Adipocyte (in vitro differentiated cells): ENCODE measurements around the gene TBX2.
"Not testable (repeated sequence)": the region's sequence is repeated elsewhere in the genome, so short reads cannot be mapped to it uniquely, and the experiment has no call there.

Experiments
- DNase-seq: peaks from one replicate; pipeline ENCODE4 v3.0.0-alpha.2; 2015; ENCODE audit warnings: low read depth
- H3K27me3 ChIP-seq: replicated peaks from 2 replicates; pipeline ENCODE4 v1.7.0; 2013; ENCODE audit warnings: mild to moderate bottlenecking, low read length, moderate library complexity; ENCODE audit not compliant: control insufficient read depth, insufficient read depth
- H3K36me3 ChIP-seq: 2 replicates; pipeline ENCODE4 v1.7.0; 2013; ENCODE audit warnings: low read length, mild to moderate bottlenecking, moderate library complexity; ENCODE audit not compliant: control insufficient read depth, insufficient read depth, severe bottlenecking
- H3K4me1 ChIP-seq: 2 replicates; pipeline ENCODE4 v1.7.0; 2013; ENCODE audit warnings: mild to moderate bottlenecking, low read length, moderate library complexity; ENCODE audit not compliant: control insufficient read depth, insufficient read depth
- H3K4me3 ChIP-seq: 2 replicates; pipeline ENCODE4 v1.7.0; 2013; ENCODE audit warnings: mild to moderate bottlenecking, low read length, moderate library complexity
- H3K9ac ChIP-seq: 2 replicates; pipeline ENCODE4 v1.7.0; 2013; ENCODE audit warnings: mild to moderate bottlenecking, low read length, moderate library complexity
- H3K9me3 ChIP-seq: 2 replicates; pipeline ENCODE4 v1.7.0; 2013; ENCODE audit warnings: mild to moderate bottlenecking, low read length, moderate library complexity; ENCODE audit not compliant: control insufficient read depth

The TBX2 gene

DNA sequence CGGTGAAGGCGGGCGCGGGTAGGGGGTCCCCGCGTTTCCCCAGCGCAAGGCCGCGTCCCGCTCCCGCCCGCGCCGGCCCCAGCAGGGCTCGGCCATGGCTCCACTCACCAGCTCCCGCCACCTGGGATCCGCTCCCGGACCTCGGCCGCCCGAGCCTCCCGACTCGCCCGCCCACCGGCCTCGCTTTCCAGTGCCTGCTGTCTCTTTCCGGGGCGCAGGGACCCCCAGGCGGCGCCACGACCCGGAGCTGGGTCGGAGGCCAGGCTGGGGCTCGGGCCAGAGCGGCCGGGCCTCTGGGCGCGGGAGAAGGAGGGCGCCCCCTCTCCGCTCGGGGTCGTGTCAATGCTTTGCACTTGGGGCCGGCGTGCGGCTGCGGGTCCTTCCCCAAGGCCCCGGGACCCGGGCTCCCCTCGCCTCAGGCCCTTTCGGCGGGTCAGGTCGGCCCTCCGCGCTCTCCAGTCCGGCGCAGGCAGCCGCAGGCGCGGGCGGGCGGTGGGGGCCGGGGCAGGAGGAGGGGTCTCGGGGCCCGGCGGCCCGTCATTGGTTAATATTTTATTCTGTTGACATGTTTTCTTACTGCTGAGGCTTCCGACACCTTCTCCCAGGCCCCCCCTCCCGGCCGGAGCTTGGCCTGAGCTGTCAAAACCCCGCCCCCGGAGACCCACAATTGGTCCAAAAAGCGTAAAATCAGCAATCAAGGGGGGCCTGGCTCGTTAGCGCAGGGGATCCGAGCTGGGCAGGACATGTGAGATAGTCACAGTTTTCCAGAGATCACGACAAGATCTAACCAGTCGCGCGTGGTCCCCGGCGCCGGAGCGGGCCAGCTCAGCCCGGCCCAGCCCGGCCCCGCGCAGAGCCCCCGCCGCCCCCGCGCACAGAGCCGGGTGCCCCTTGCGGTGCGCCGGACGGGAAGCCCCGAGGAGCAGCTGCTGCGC, at the start of gene TBX2:
Gene TBX2, plus strand, starts transcription at position 713 of the 935 bp plus-strand sequence. CDS start 334 bp downstream, outside the sequence.
- Histone ChIP-seq H3K9me3 (no peaks in the 10 kb centered on the region), H3K36me3 (peaks cover 15% of the 10 kb centered on the region), H3K9ac (peak within 1 kb of the TSS; percentile 96), H3K27me3 (no peaks in the 10 kb centered on the region), H3K4me1 (peaks cover 32% of the 10 kb centered on the region), H3K4me3 (peak within 1 kb of the TSS; percentile 93)
- peak; percentile 96 for DNase-seq

- Histone ChIP-seq H3K4me1 (peaks cover 7% of the 10 kb centered on the region), H3K9ac (no peak overlapping the region), H3K4me3 (no peak overlapping the region), H3K36me3 (no peaks in the 10 kb centered on the region), H3K27me3 (no peaks in the 10 kb centered on the region), H3K9me3 (no peaks in the 10 kb centered on the region)
- DNase-seq, result no peak
Observed at GRCh38 chr17:61351745-61352407, 47.8 kb upstream of the TBX2 start.

- Histone ChIP-seq H3K27me3 (no peaks in the 10 kb centered on the region), H3K4me1 (peaks cover 7% of the 10 kb centered on the region), H3K4me3 (no peak overlapping the region), H3K9ac (no peak overlapping the region), H3K36me3 (no peaks in the 10 kb centered on the region), H3K9me3 (no peaks in the 10 kb centered on the region)
- no peak for DNase-seq
Observed at GRCh38 chr17:61352408-61352770, 47.3 kb upstream of the TBX2 start.

- Histone ChIP-seq H3K9me3 (no peaks in the 10 kb centered on the region), H3K27me3 (no peaks in the 10 kb centered on the region), H3K36me3 (no peaks in the 10 kb centered on the region), H3K4me3 (no peak overlapping the region), H3K4me1 (peaks cover 7% of the 10 kb centered on the region), H3K9ac (no peak overlapping the region)
- DNase-seq, result no peak
Observed at GRCh38 chr17:61352781-61353491, 46.7 kb upstream of the TBX2 start.

- Histone ChIP-seq H3K9me3 (no peaks in the 10 kb centered on the region), H3K27me3 (no peaks in the 10 kb centered on the region), H3K9ac (no peak overlapping the region), H3K4me1 (peaks cover 7% of the 10 kb centered on the region), H3K4me3 (no peak overlapping the region), H3K36me3 (no peaks in the 10 kb centered on the region)
- no peak for DNase-seq
Observed at GRCh38 chr17:61353615-61354014, 46.0 kb upstream of the TBX2 start.

DNA sequence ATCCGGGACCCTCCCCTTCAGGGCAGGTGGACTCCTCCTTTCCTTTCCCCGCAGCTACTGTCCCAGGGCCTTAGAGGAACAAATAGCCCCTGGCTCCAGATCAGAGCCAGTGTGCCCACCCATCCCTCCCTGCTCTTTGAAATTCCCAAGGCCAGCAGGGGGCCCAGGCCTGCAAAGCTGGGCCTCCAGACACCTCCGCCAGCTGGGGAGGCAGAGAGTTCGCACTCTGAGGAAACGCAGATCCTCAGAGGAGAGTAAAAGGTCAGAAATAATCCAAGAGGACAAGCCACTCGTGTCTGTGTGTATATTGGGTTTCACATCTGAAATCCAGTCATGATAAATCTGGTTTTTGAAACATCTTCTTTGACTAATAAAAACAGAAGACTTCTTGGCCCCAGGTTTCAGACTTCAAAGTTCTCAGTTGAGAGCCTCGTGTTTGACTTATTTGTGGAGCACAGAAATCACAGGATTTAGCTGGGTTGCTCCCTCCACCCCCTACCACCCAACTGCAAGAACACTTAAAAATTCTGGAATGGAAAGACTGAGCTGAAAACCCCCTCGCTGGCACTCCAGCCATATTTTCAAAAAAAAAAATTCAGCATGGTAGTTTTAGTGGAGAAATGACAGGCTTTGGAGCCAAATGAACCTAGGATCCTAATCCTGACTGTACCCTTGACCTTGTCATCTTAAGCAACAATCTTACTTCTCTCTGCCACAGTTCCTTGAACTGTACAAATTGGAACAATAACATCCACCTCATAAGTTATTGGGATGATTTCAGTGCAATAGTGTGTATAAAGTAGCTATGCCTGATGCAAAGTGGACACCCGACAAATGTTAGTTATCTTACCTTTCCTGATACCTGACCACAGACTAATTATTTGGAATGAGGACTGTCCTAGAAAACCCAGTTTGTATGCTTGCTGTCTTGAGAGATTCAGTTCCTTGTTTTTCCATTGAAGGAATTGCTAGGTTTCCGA, 44.5 kb upstream of the TBX2 start:
- H3K9me3 ChIP-seq, result no peaks in the 10 kb centered on the region
- peaks cover 10% of the 10 kb centered on the region for H3K4me1 ChIP-seq

GRCh38 chr17:61357061-61357460, 42.6 kb upstream of the TBX2 start:
- H3K9me3 ChIP-seq, H3K9ac ChIP-seq, H3K27me3 ChIP-seq, DNase-seq, H3K36me3 ChIP-seq, H3K4me3 ChIP-seq: not testable (repeated sequence)
- peaks cover 27% of the 10 kb centered on the region for H3K4me1 ChIP-seq

More for the DNA sequence above, 44.5 kb upstream of the TBX2 start:
- Histone ChIP-seq H3K4me3 (no peak overlapping the region), H3K36me3 (no peaks in the 10 kb centered on the region), H3K9ac (no peak overlapping the region), H3K27me3 (no peaks in the 10 kb centered on the region)
- DNase-seq, result no peak

DNA sequence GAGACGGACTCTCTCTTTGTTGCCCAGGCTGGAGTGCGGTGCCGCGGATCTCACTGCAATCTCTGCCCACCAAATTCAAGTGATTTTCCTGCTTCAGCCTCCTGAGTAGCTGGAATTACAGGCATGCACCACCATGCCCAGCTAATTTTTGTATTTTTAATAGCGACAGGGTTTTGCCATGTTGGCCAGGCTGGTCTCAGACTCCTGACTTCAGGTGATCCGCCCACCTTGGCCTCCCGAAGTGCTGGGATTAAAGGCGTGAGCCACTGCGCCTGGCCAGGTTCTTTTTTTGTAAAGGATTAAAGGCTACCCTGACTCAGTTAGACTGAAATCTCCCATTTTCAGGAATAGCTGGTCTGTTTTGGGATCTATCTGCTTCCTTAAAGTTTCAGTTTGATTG, 40.1 kb upstream of the TBX2 start:
- not testable (repeated sequence) for H3K9ac ChIP-seq, DNase-seq, H3K9me3 ChIP-seq, H3K4me3 ChIP-seq, H3K27me3 ChIP-seq, H3K36me3 ChIP-seq
- peaks cover 37% of the 10 kb centered on the region for H3K4me1 ChIP-seq

DNA sequence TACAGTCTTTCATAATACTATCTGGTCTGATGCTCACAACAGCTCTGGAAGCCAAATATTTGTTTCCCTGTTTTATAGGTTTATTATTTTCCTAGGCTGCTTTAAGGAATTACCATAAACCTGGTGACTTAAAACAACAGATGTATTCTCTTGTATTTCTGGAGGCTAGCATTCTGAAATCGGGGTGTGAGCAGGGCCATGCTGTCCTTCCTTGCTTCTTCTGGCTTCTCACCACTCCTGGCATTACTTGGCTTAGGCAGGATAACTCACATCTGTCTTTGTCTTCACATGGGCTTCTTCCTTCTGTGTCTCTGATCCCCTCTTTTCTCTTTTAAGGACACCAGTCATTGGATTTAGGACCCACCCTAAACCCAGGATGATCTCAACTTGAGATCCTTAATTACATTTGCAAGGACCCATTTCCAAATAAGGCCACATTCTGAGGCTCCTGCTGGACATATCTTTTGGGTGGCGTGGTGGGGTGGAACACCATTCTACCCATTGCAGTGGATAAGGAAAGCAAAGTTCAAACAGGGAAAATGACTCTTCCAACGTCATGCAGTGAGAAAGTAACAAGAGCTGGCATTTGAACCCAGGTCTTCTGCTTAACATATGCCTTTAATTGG, 39.2 kb upstream of the TBX2 start:
- H3K4me3 ChIP-seq, result peak overlapping the region; percentile 39
- H3K4me1 ChIP-seq, result peaks cover 37% of the 10 kb centered on the region
- H3K36me3 ChIP-seq, result no peaks in the 10 kb centered on the region
- no peak for DNase-seq
- no peaks in the 10 kb centered on the region for H3K27me3 ChIP-seq
- no peaks in the 10 kb centered on the region for H3K9me3 ChIP-seq
- H3K9ac ChIP-seq, result peak overlapping the region; percentile 58

GRCh38 chr17:61361084-61361483, 38.6 kb upstream of the TBX2 start:
- peak overlapping the region; percentile 39 for H3K4me3 ChIP-seq
- H3K36me3 ChIP-seq, result no peaks in the 10 kb centered on the region
- peak overlapping the region; percentile 58 for H3K9ac ChIP-seq
- peaks cover 38% of the 10 kb centered on the region for H3K4me1 ChIP-seq
- no peaks in the 10 kb centered on the region for H3K27me3 ChIP-seq
- no peaks in the 10 kb centered on the region for H3K9me3 ChIP-seq
- DNase-seq, result peak; percentile 84
